Ectodermal cell (in vitro differentiated cells): ENCODE data around the gene KDF1. TPM values are rescaled to one million over a fixed set of nuclear protein-coding genes. Genes with fewer than 3 reads are reported as not detected.
A peak's percentile ranks its signal among the peaks of the same experiment; 100 is the strongest.

Source experiments
- H3K27ac ChIP-seq: 2 replicates; pipeline ENCODE4 v1.7.0; 2013; ENCODE audit warnings: mild to moderate bottlenecking, low read depth, low read length; ENCODE audit not compliant: insufficient read depth, poor library complexity, severe bottlenecking
- H3K27me3 ChIP-seq: 2 replicates; pipeline ENCODE4 v1.7.0; 2013; ENCODE audit warnings: mild to moderate bottlenecking, low read length; ENCODE audit not compliant: insufficient read depth, control insufficient read depth, poor library complexity, severe bottlenecking
- H3K36me3 ChIP-seq: one replicate; pipeline ENCODE4 v1.7.0; 2013; ENCODE audit warnings: low read length; ENCODE audit not compliant: control insufficient read depth, insufficient read depth
- H3K4me1 ChIP-seq: one replicate; pipeline ENCODE4 v1.7.0; 2013; ENCODE audit warnings: low read length; ENCODE audit not compliant: control insufficient read depth, insufficient read depth
- H3K4me3 ChIP-seq: 2 replicates; pipeline ENCODE4 v1.7.0; 2013; ENCODE audit warnings: low read depth, low read length, control low read depth; ENCODE audit not compliant: insufficient read depth
- H3K9me3 ChIP-seq: 2 replicates; pipeline ENCODE4 v1.7.0; 2013; ENCODE audit warnings: mild to moderate bottlenecking, low read length, moderate library complexity; ENCODE audit not compliant: control insufficient read depth
- WGBS, 2 experiments: methylation state at CpG; one replicate each; pipeline ENCODE4 v1.1.7; 2013; ENCODE audit warnings: missing lambda C conversion rate in 2 of 2; 5-methylcytosine and 5-hydroxymethylcytosine counted together
- polyA plus RNA-seq, 4 experiments: library from polyadenylated mRNA; stranded (reverse); fragments of 50-300 nt; gene quantifications; one replicate each; pipeline ENCODE4 v1.2.3, GENCODE V29; 2013

Gene KDF1, protein sequence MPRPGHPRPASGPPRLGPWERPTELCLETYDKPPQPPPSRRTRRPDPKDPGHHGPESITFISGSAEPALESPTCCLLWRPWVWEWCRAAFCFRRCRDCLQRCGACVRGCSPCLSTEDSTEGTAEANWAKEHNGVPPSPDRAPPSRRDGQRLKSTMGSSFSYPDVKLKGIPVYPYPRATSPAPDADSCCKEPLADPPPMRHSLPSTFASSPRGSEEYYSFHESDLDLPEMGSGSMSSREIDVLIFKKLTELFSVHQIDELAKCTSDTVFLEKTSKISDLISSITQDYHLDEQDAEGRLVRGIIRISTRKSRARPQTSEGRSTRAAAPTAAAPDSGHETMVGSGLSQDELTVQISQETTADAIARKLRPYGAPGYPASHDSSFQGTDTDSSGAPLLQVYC
- 0.37 TPM for polyA plus RNA-seq (2013, experiment 1 of 4)
- polyA plus RNA-seq (2013, experiment 2 of 4), result 0.73 TPM
- polyA plus RNA-seq (2013, experiment 3 of 4), result 0.32 TPM
- 0.41 TPM for polyA plus RNA-seq (2013, experiment 4 of 4)

GRCh38 chr1:26959722-26960624 lies at the start of gene KDF1:
Gene KDF1, minus strand, starts transcription at chr1:26960468. Its CDS starts 8,088 bp downstream, at chr1:26952380.
- peak within 1 kb of the TSS; percentile 50 for H3K4me3 ChIP-seq
- H3K4me1 ChIP-seq, result no peaks in the 10 kb centered on the region
- H3K27ac ChIP-seq, result no peak within 1 kb of the TSS
- no peaks in the 10 kb centered on the region for H3K9me3 ChIP-seq
- peaks cover 56% of the 10 kb centered on the region for H3K27me3 ChIP-seq
- no peaks in the 10 kb centered on the region for H3K36me3 ChIP-seq
- 2% methylated on average over 86 of the region's 86 CpGs for WGBS, 2 experiments

- WGBS, 2 experiments, result 59 to 61% methylated on average over 6 of the region's 6 CpGs
- H3K36me3 ChIP-seq, result peaks cover 6% of the 10 kb centered on the region
- H3K4me1 ChIP-seq, result peaks cover 37% of the 10 kb centered on the region
- H3K27me3 ChIP-seq, result peaks cover 11% of the 10 kb centered on the region
- H3K4me3 ChIP-seq, result no peak overlapping the region
- no peaks in the 10 kb centered on the region for H3K9me3 ChIP-seq
- H3K27ac ChIP-seq, result no peak overlapping the region
Measured at GRCh38 chr1:27009601-27010197, 49.4 kb upstream of the KDF1 start.

DNA sequence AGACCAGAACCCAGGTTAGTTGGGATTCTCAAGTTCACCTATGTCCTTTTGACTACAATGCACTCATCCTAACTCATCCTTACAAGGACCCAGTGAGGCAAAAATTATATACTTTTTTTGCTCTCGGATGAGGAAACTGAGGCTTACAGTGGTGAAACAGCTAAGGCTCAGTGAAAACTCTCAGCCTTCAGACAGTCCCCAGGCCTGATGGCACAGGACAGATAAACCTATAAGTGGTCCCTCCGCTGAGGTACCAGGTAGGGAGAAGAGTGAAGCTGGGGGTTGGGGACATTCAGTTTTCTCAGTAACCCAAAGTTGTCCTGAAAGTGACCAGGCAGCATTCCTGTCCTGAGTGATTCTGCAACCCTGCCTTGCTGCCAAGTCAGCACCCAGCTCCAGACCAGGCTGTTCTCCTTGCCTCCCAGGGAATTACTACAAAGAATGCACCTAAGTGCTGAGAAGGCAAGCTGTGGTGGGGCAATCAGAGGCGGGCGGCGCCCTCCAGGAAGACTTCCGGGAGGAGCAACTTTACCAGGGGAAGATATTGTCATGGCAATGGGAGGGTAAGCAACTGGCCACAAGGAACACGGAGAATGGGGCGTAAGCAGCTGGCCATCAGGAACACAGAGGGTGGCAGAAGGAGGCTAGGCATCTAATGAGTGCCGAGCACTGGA lies 47.8 kb upstream of the KDF1 start:
- no peak overlapping the region for H3K27ac ChIP-seq
- 43 to 44% methylated on average over 9 of the region's 9 CpGs for WGBS, 2 experiments

DNA sequence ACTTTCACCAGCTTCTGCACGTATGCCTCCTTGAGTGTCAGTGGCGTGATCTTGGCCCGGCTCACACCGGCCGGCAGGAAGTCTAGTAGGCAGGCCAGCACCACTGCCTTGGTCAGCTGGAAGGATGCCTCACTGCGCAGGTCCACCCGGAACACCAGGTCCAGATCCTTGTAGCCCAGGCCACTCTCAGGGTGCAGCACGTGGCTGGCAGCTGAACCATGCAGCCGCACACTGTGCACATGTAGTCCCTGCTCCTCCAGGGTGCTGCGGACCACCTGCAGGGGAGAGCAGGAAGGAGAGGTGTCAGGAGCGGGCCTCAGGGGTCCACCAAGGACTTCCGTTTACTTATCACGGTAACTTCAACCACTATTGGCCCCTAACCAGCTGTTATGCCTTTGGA lies 46.4 kb upstream of the KDF1 start:
- Histone ChIP-seq H3K36me3 (peaks cover 6% of the 10 kb centered on the region), H3K9me3 (no peaks in the 10 kb centered on the region), H3K27me3 (peaks cover 2% of the 10 kb centered on the region), H3K4me3 (no peak overlapping the region), H3K27ac (no peak overlapping the region), H3K4me1 (peaks cover 48% of the 10 kb centered on the region)
- 74 to 76% methylated on average over 12 to 13 of the region's 13 CpGs for WGBS, 2 experiments

More for the DNA sequence above, 47.8 kb upstream of the KDF1 start:
- H3K4me3 ChIP-seq, result no peak overlapping the region
- H3K27me3 ChIP-seq, result peaks cover 11% of the 10 kb centered on the region
- H3K36me3 ChIP-seq, result peaks cover 6% of the 10 kb centered on the region
- peaks cover 48% of the 10 kb centered on the region for H3K4me1 ChIP-seq
- H3K9me3 ChIP-seq, result no peaks in the 10 kb centered on the region

GRCh38 chr1:27005648-27006496 lies 45.6 kb upstream of the KDF1 start:
- peaks cover 6% of the 10 kb centered on the region for H3K36me3 ChIP-seq
- no peaks in the 10 kb centered on the region for H3K9me3 ChIP-seq
- H3K4me3 ChIP-seq, result no peak overlapping the region
- WGBS, 2 experiments, result 95 to 96% methylated on average over 48 of the region's 48 CpGs
- peaks cover 49% of the 10 kb centered on the region for H3K4me1 ChIP-seq
- H3K27me3 ChIP-seq, result no peaks in the 10 kb centered on the region
- no peak overlapping the region for H3K27ac ChIP-seq

- no peak overlapping the region for H3K4me3 ChIP-seq
- no peaks in the 10 kb centered on the region for H3K9me3 ChIP-seq
- no peak overlapping the region for H3K27ac ChIP-seq
- peaks cover 47% of the 10 kb centered on the region for H3K4me1 ChIP-seq
- H3K27me3 ChIP-seq, result no peaks in the 10 kb centered on the region
- 85% methylated on average over 3 of the region's 3 CpGs for WGBS, 2 experiments
- peaks cover 6% of the 10 kb centered on the region for H3K36me3 ChIP-seq
Measured at GRCh38 chr1:27005166-27005530, 44.9 kb upstream of the KDF1 start.

- H3K9me3 ChIP-seq, result no peaks in the 10 kb centered on the region
- H3K27me3 ChIP-seq, result no peaks in the 10 kb centered on the region
- H3K27ac ChIP-seq, result no peak overlapping the region
- no peak overlapping the region for H3K4me3 ChIP-seq
- H3K4me1 ChIP-seq, result peaks cover 47% of the 10 kb centered on the region
- WGBS, 2 experiments, result 64 to 69% methylated on average over 10 of the region's 10 CpGs
- H3K36me3 ChIP-seq, result peaks cover 6% of the 10 kb centered on the region
Measured at GRCh38 chr1:27004471-27005165, 44.4 kb upstream of the KDF1 start.

DNA sequence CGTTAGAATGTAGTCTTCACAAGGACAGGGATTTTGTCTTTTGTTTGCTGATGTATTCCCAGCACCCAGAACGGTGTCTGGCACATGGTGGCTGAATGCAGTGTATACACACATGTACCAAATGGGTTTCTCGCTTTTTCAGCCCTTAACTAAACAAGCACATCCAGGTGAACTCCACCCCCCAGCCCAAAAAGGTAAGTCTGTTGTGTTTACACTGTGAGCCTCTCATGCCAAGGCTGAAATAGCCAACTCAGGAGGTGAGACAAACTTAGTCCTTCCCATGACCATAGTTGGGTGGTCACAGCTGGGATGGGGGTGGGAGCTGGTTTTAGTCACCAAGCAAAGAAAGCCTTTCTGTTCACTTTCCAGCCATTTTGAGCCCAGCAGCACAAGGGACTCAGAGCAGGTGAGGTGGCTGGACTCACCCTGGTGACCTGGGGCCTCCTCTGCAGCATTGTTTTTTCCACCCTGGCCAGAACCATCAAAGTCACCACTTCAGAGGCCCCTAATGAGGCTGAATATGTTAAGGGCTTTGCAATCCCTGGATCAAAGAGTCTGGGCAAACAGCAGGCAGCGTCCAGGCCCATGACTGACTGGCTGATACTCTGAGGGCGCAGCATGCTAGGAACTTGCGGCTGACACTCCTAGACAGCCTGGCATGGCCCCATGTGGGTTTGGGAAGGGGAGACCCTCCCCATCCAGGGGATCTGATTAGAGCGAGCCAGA lies 43.6 kb upstream of the KDF1 start:
- H3K27ac ChIP-seq, result no peak overlapping the region
- peaks cover 50% of the 10 kb centered on the region for H3K4me1 ChIP-seq
- H3K4me3 ChIP-seq, result no peak overlapping the region
- H3K9me3 ChIP-seq, result no peaks in the 10 kb centered on the region
- H3K27me3 ChIP-seq, result no peaks in the 10 kb centered on the region
- H3K36me3 ChIP-seq, result peaks cover 6% of the 10 kb centered on the region
- 82 to 83% methylated on average over 7 of the region's 7 CpGs for WGBS, 2 experiments
